HCT116 (cell line): Measurements from ENCODE around the gene TMEM205.

Experiments
- TF ChIP-seq, protein P1 (sequence below): IDR thresholded peaks from 2 replicates; pipeline ENCODE4 v1.6.1; 2012
- TF ChIP-seq, protein P2 (sequence below), 3 experiments: fragments of 200-600 bp in 1 of 3; sonication (generic) in 1 of 3; IDR thresholded peaks in 2 of 3; conservative IDR thresholded peaks in 1 of 3; 2 replicates each; pipeline ENCODE4 v1.5.1; 2012 to 2017; ENCODE audit warnings: low read depth in 2 of 3, low read length in 2 of 3, antibody characterized with exemption in 1 of 3, borderline replicate concordance in 1 of 3, control low read depth in 1 of 3, mild to moderate bottlenecking in 1 of 3, mixed read lengths in 1 of 3, mixed run types in 1 of 3, moderate library complexity in 1 of 3; ENCODE audit not compliant: insufficient read depth in 1 of 3

DNA sequence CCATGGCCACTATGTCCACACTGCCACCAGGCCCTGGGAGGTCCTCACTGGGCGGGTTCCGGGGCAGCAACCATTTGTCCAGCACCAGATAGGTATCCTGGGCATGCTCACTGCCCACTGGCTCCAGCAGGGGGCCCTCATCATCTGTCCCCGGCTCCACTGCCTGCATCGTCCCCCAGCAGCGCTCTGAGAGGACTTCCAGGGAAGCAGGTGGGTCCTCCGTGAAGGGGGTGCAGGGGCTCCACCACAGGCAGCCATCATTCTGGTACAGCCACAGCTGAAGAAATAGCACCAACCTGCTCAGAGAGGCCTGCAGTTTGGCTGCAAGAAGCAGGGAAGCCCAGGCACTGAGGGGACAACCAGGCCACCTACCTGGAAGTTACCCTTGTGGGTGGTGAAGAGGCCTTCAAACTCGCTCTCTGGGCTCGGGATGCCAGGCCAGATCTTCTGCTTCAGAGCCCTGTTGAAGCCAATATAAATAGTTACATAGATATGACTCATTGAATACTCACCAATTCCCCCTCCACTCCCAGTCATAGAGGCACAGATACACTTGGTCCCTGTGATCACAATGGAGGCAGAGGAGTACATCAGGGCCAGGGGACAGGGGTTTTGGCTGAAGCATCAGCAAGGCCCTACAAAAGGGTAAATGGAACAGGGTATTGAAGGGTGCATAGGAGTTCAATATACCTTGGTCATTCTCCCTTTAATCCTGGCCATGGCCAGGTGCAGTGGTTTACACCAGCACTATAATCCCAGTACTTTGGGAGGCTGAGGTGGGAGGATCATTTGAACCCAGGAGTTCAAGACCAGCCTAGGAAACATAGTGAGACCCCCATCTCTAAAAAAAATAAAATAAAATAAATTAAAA lies 32.5 kb upstream of the TMEM205 start:
- TF ChIP-seq, protein P1, sequence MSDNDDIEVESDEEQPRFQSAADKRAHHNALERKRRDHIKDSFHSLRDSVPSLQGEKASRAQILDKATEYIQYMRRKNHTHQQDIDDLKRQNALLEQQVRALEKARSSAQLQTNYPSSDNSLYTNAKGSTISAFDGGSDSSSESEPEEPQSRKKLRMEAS, result no peak
- TF ChIP-seq, protein P2, sequence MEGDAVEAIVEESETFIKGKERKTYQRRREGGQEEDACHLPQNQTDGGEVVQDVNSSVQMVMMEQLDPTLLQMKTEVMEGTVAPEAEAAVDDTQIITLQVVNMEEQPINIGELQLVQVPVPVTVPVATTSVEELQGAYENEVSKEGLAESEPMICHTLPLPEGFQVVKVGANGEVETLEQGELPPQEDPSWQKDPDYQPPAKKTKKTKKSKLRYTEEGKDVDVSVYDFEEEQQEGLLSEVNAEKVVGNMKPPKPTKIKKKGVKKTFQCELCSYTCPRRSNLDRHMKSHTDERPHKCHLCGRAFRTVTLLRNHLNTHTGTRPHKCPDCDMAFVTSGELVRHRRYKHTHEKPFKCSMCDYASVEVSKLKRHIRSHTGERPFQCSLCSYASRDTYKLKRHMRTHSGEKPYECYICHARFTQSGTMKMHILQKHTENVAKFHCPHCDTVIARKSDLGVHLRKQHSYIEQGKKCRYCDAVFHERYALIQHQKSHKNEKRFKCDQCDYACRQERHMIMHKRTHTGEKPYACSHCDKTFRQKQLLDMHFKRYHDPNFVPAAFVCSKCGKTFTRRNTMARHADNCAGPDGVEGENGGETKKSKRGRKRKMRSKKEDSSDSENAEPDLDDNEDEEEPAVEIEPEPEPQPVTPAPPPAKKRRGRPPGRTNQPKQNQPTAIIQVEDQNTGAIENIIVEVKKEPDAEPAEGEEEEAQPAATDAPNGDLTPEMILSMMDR (IDR thresholded peaks at IDR 0.05 in 2 of 3, conservative IDR thresholded peaks at IDR 0.05 in 1 of 3; ENCODE audit: borderline replicate concordance in 1 of 3, insufficient read depth in 1 of 3, low read depth in 2 of 3, low read length in 2 of 3), result peak in 2 of 3 experiments; percentile 68 to 75; a peak in 4 of 6 replicates
